ENCODE results near the gene ZCCHC9.

GRCh38 chr5:81288021-81288433 is 13.4 kb upstream of the ZCCHC9 start:
- TF ChIP-seq CTCF (IDR thresholded peaks at IDR 0.05) (no peak), POLR2AphosphoS5 (IDR thresholded peaks at IDR 0.05) (no peak)

All from sigmoid colon (tissue), 4 donors.